Measurements from ENCODE around the gene ERVK3-1. TPM values are rescaled to one million over a fixed set of nuclear protein-coding genes. Genes with fewer than 3 reads are reported as not detected.
A peak's percentile ranks its signal among the peaks of the same experiment; 100 is the strongest.

The ERVK3-1 gene
- total and polyA plus RNA-seq, 2 of the 13 experiments (the other 11 are each of a cell fraction or from before 2014, with no cell fraction given) = 28.5 to 38.7 TPM

DNA sequence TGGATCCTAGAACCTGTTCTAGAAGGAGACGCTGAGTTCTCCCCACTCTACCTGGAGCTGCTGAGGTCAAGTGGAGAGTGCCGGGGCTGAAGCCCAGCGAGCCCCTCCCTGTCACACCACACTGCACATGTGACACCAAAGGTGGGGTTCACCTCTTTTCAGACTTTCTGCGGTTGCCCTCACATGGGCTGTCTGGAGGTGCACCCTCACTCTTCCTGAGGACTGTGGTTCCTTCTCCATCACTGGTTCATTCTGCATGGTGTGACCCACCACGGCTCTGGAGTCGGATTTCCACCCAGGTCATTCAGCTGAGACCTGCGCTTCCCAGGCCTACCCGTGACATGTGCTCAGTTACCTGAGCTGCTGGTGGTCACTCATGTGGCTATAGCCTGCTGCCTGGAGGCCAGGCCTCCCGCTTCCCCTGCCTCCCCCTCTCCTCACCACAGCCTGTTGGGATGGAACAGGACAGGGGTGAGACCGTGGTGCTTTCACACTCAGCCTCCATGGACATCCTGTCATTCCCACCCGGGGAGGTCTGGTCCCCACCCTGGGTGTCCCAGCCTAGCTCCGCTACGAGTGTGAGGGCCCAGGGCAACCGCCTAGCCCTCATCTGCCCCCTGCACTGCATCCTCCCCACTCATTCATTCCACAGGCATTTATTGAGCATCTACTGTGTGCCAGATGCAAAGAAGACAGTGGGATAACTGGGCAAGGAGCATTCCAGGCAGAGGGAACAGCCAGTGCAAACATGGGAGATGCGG is 48.7 kb downstream of the ERVK3-1 start:
- peak overlapping the region; percentile 93 for H3K4me2 ChIP-seq (ENCODE audit: low read depth, low read length)
- ChIA-PET CTCF (ENCODE audit: low intra/inter-chr PET ratio, low total read pairs) (no interaction called here), POLR2A (interaction anchor here (0.6 to 1.5 kb wide), 3 partner anchors 9 to 27 kb away, joined by 3 to 21 read pairs (median 4); partner anchors contain the start of genes ZNF497 and ZSCAN22)
- BruUV-seq (replicated peaks) = no TSS peak
- DNase-seq (ENCODE audit: low spot score) (no peak), ATAC-seq (peak; percentile 49), FAIRE-seq (no peak)
- H2AFZ ChIP-seq (ENCODE audit: low read length) = no peak overlapping the region
- peak overlapping the region; percentile 62; the same call in 1 of the 2 replicates for H3K9ac ChIP-seq (ENCODE audit: insufficient read depth, low read depth, low read length)
- peaks cover 44% of the 10 kb centered on the region for H3K4me1 ChIP-seq (ENCODE audit: insufficient read depth, low read length)
- H3K4me3 ChIP-seq (replicated peaks in 1 of 3; ENCODE audit: insufficient read depth in 1 of 3, low read depth in 2 of 3, low read length in 3 of 3) = peak overlapping the region in 1 of 3 experiments; percentile 71; a peak in 1 of 6 replicates
- H3K27ac ChIP-seq (ENCODE audit: extremely low read length, insufficient read depth, low read length) = no peak overlapping the region
- no peaks in the 10 kb centered on the region for H3K36me3 ChIP-seq (replicated peaks in 1 of 2; ENCODE audit: control insufficient read depth in 1 of 2, insufficient read depth in 2 of 2, low read length in 2 of 2)
- no peaks in the 10 kb centered on the region for H3K79me2 ChIP-seq (ENCODE audit: insufficient read depth, low read length)
- no peaks in the 10 kb centered on the region for H3K9me3 ChIP-seq (ENCODE audit: low read length)
- no peaks in the 10 kb centered on the region for H3K27me3 ChIP-seq (ENCODE audit: control insufficient read depth in 1 of 2, insufficient read depth in 2 of 2, low read length in 2 of 2)
- 42% methylated on average over 15 of the region's 15 CpGs for WGBS (ENCODE audit: low lambda C conversion rate)
- in situ Hi-C loops (cut with HindIII; ENCODE audit: extremely low pct_ligation_motif_present, low pct_unique_long_range_greater_than_20kb) = no loop called here
- intact Hi-C loops (cut with micrococcal nuclease; ENCODE audit: unreplicated experiment) = no loop called here
- no peaks in the 10 kb centered on the region for H4K20me1 ChIP-seq (ENCODE audit: insufficient read depth, low read length)
- TF ChIP-seq HIVEP1 (CRISPR knock-in tag; IDR thresholded peaks at IDR 0.05) (no peak), HDAC1 (CRISPR knock-in tag; IDR thresholded peaks at IDR 0.05) (no peak), JDP2 (CRISPR knock-in tag; IDR thresholded peaks at IDR 0.05; ENCODE audit: borderline replicate concordance) (no peak), KDM1A (CRISPR knock-in tag; IDR thresholded peaks at IDR 0.05) (no peak), ZNF30 (CRISPR knock-in tag; IDR thresholded peaks at IDR 0.05) (no peak)
- TF ChIP-seq, protein P1, sequence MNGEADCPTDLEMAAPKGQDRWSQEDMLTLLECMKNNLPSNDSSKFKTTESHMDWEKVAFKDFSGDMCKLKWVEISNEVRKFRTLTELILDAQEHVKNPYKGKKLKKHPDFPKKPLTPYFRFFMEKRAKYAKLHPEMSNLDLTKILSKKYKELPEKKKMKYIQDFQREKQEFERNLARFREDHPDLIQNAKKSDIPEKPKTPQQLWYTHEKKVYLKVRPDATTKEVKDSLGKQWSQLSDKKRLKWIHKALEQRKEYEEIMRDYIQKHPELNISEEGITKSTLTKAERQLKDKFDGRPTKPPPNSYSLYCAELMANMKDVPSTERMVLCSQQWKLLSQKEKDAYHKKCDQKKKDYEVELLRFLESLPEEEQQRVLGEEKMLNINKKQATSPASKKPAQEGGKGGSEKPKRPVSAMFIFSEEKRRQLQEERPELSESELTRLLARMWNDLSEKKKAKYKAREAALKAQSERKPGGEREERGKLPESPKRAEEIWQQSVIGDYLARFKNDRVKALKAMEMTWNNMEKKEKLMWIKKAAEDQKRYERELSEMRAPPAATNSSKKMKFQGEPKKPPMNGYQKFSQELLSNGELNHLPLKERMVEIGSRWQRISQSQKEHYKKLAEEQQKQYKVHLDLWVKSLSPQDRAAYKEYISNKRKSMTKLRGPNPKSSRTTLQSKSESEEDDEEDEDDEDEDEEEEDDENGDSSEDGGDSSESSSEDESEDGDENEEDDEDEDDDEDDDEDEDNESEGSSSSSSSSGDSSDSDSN (CRISPR knock-in tag; IDR thresholded peaks at IDR 0.05) = peak; percentile 1; the same call in 1 of the 2 replicates
- TF ChIP-seq, protein P2, sequence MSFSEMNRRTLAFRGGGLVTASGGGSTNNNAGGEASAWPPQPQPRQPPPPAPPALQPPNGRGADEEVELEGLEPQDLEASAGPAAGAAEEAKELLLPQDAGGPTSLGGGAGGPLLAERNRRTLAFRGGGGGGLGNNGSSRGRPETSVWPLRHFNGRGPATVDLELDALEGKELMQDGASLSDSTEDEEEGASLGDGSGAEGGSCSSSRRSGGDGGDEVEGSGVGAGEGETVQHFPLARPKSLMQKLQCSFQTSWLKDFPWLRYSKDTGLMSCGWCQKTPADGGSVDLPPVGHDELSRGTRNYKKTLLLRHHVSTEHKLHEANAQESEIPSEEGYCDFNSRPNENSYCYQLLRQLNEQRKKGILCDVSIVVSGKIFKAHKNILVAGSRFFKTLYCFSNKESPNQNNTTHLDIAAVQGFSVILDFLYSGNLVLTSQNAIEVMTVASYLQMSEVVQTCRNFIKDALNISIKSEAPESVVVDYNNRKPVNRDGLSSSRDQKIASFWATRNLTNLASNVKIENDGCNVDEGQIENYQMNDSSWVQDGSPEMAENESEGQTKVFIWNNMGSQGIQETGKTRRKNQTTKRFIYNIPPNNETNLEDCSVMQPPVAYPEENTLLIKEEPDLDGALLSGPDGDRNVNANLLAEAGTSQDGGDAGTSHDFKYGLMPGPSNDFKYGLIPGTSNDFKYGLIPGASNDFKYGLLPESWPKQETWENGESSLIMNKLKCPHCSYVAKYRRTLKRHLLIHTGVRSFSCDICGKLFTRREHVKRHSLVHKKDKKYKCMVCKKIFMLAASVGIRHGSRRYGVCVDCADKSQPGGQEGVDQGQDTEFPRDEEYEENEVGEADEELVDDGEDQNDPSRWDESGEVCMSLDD (CRISPR knock-in tag; IDR thresholded peaks at IDR 0.05; ENCODE audit: borderline replicate concordance) = 0 out of 2 replicates have a peak, but pooled peaks have one; percentile 29
- TF ChIP-seq, protein P3, sequence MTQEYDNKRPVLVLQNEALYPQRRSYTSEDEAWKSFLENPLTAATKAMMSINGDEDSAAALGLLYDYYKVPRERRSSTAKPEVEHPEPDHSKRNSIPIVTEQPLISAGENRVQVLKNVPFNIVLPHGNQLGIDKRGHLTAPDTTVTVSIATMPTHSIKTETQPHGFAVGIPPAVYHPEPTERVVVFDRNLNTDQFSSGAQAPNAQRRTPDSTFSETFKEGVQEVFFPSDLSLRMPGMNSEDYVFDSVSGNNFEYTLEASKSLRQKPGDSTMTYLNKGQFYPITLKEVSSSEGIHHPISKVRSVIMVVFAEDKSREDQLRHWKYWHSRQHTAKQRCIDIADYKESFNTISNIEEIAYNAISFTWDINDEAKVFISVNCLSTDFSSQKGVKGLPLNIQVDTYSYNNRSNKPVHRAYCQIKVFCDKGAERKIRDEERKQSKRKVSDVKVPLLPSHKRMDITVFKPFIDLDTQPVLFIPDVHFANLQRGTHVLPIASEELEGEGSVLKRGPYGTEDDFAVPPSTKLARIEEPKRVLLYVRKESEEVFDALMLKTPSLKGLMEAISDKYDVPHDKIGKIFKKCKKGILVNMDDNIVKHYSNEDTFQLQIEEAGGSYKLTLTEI (CRISPR knock-in tag; conservative IDR thresholded peaks at IDR 0.05) = no peak
- TF ChIP-seq, protein P4, sequence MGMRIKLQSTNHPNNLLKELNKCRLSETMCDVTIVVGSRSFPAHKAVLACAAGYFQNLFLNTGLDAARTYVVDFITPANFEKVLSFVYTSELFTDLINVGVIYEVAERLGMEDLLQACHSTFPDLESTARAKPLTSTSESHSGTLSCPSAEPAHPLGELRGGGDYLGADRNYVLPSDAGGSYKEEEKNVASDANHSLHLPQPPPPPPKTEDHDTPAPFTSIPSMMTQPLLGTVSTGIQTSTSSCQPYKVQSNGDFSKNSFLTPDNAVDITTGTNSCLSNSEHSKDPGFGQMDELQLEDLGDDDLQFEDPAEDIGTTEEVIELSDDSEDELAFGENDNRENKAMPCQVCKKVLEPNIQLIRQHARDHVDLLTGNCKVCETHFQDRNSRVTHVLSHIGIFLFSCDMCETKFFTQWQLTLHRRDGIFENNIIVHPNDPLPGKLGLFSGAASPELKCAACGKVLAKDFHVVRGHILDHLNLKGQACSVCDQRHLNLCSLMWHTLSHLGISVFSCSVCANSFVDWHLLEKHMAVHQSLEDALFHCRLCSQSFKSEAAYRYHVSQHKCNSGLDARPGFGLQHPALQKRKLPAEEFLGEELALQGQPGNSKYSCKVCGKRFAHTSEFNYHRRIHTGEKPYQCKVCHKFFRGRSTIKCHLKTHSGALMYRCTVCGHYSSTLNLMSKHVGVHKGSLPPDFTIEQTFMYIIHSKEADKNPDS (CRISPR knock-in tag; IDR thresholded peaks at IDR 0.05) = no peak
- TF ChIP-seq, protein P5, sequence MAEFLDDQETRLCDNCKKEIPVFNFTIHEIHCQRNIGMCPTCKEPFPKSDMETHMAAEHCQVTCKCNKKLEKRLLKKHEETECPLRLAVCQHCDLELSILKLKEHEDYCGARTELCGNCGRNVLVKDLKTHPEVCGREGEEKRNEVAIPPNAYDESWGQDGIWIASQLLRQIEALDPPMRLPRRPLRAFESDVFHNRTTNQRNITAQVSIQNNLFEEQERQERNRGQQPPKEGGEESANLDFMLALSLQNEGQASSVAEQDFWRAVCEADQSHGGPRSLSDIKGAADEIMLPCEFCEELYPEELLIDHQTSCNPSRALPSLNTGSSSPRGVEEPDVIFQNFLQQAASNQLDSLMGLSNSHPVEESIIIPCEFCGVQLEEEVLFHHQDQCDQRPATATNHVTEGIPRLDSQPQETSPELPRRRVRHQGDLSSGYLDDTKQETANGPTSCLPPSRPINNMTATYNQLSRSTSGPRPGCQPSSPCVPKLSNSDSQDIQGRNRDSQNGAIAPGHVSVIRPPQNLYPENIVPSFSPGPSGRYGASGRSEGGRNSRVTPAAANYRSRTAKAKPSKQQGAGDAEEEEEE (CRISPR knock-in tag; IDR thresholded peaks at IDR 0.05; ENCODE audit: borderline replicate concordance) = no peak
